K562 (cell line): ENCODE measurements around the gene HEPACAM2. TPM values are rescaled to one million over a fixed set of nuclear protein-coding genes. Genes with fewer than 3 reads are reported as not detected.

Experiments
- CBX8 ChIP-seq: fragments of 200-600 bp; sonication (generic); IDR thresholded peaks from 2 replicates; pipeline ENCODE4 v1.6.1; 2012; ENCODE audit warnings: borderline replicate concordance, mixed run types, low read depth, mild to moderate bottlenecking, moderate library complexity, mixed read lengths, low read length, control low read depth, inconsistent platforms; ENCODE audit not compliant: poor library complexity, severe bottlenecking; ENCODE audit errors: extremely low read depth
- CEBPB ChIP-seq: fragments of 450-650 bp; IDR thresholded peaks from 2 replicates; pipeline ENCODE4 v1.6.1; 2016; ENCODE audit warnings: missing genetic modification characterization, missing compliant biosample characterization
- CHD1 ChIP-seq: fragments of 200-600 bp; sonication (generic); IDR thresholded peaks from one replicate; pipeline ENCODE4 v1.6.1; 2012; ENCODE audit warnings: mild to moderate bottlenecking, moderate library complexity, low read length, inconsistent platforms
- CHD2 ChIP-seq: IDR thresholded peaks from 2 replicates; pipeline ENCODE4 v1.6.1; 2011; ENCODE audit warnings: low read depth, low read length
- COPS2 ChIP-seq: fragments of 450-650 bp; conservative IDR thresholded peaks from 2 replicates; pipeline ENCODE4 v1.6.1; 2016; ENCODE audit warnings: mild to moderate bottlenecking, moderate library complexity
- CXXC5 ChIP-seq: fragments of 250-450 bp; sonication (Bioruptor Pico); IDR thresholded peaks from 2 replicates; pipeline ENCODE4 v1.8.0; 2022; ENCODE audit warnings: inconsistent platforms, mild to moderate bottlenecking, moderate library complexity
- FOSL1 ChIP-seq: fragments of 200-800 bp; sonication (Bioruptor generic); conservative IDR thresholded peaks from 2 replicates; pipeline ENCODE4 v1.6.1; 2016; ENCODE audit warnings: missing genetic modification characterization, missing compliant biosample characterization
- FOXP1 ChIP-seq: sonication (generic); formaldehyde crosslinking; IDR thresholded peaks from 2 replicates; pipeline ENCODE4 v1.8.0; 2022; ENCODE audit warnings: mild to moderate bottlenecking, missing genetic modification reagents
- HNRNPLL ChIP-seq: fragments of 200-400 bp; formaldehyde crosslinking; IDR thresholded peaks from 2 replicates; pipeline ENCODE4 v1.6.1; 2017; ENCODE audit warnings: low read length, low read depth, mild to moderate bottlenecking; ENCODE audit not compliant: poor library complexity, severe bottlenecking
- MTA3 ChIP-seq: fragments of 450-650 bp; formaldehyde crosslinking; IDR thresholded peaks from 2 replicates; pipeline ENCODE4 v1.6.1; 2017; ENCODE audit warnings: mild to moderate bottlenecking, borderline replicate concordance
- NFIX ChIP-seq: fragments of 250-450 bp; sonication (Bioruptor Pico); IDR thresholded peaks from 2 replicates; pipeline ENCODE4 v1.4.0; 2020; ENCODE audit warnings: low read depth, mild to moderate bottlenecking, moderate library complexity
- PCBP1 ChIP-seq: fragments of 200-400 bp; formaldehyde crosslinking; IDR thresholded peaks from 2 replicates; pipeline ENCODE4 v1.6.1; 2018; ENCODE audit warnings: mild to moderate bottlenecking, low read depth, low read length; ENCODE audit not compliant: poor library complexity, severe bottlenecking
- POLR2AphosphoS5 ChIP-seq: IDR thresholded peaks from 2 replicates; pipeline ENCODE4 v1.6.1; 2011; ENCODE audit warnings: mild to moderate bottlenecking, low read depth, low read length, moderate library complexity; ENCODE audit not compliant: control insufficient read depth, insufficient read depth
- PTRF ChIP-seq: fragments of 450-650 bp; IDR thresholded peaks from 2 replicates; pipeline ENCODE4 v1.6.1; 2016; ENCODE audit warnings: mild to moderate bottlenecking, missing genetic modification characterization, missing compliant biosample characterization
- RBM34 ChIP-seq: fragments of 200-400 bp; formaldehyde crosslinking; IDR thresholded peaks from 2 replicates; pipeline ENCODE4 v1.6.1; 2018; ENCODE audit warnings: low read length, borderline replicate concordance; ENCODE audit not compliant: insufficient read depth
- SP2 ChIP-seq: IDR thresholded peaks from 2 replicates; pipeline ENCODE4 v1.6.1; 2011; ENCODE audit warnings: mild to moderate bottlenecking, low read depth, low read length, moderate library complexity; ENCODE audit not compliant: poor library complexity, severe bottlenecking; ENCODE audit errors: extremely low read depth
- TAF9B ChIP-seq: fragments of 450-650 bp; IDR thresholded peaks from 2 replicates; pipeline ENCODE4 v1.6.1; 2018; ENCODE audit warnings: mild to moderate bottlenecking; ENCODE audit not compliant: partially characterized antibody
- TARDBP ChIP-seq: fragments of 450-650 bp; IDR thresholded peaks from 2 replicates; pipeline ENCODE4 v1.6.1; 2016
- TCF7L2 ChIP-seq: fragments of 150-350 bp; IDR thresholded peaks from 2 replicates; pipeline ENCODE4 v1.6.1; 2016; ENCODE audit warnings: low read depth, mild to moderate bottlenecking, low read length, moderate library complexity
- XRCC4 ChIP-seq: IDR thresholded peaks from one replicate; pipeline ENCODE4 v1.6.1; 2011; ENCODE audit not compliant: insufficient read depth, insufficient read length; ENCODE audit errors: extremely low read depth
- ZEB2 ChIP-seq: fragments of 450-650 bp; IDR thresholded peaks from 2 replicates; pipeline ENCODE4 v1.6.1; 2016
- ZNF224 ChIP-seq: sonication (generic); formaldehyde crosslinking; IDR thresholded peaks from 2 replicates; pipeline ENCODE4 v1.8.0; 2022; ENCODE audit warnings: mild to moderate bottlenecking, missing genetic modification reagents
- ZNF3 ChIP-seq: fragments of 250-450 bp; sonication (Bioruptor Pico); IDR thresholded peaks from 2 replicates; pipeline ENCODE4 v1.5.0; 2021; ENCODE audit warnings: mild to moderate bottlenecking, moderate library complexity
- ZNF384 ChIP-seq: IDR thresholded peaks from 2 replicates; pipeline ENCODE4 v1.6.1; 2012; ENCODE audit warnings: low read depth, low read length, improper control_type of control experiment
- ZNF778 ChIP-seq: fragments of 450-650 bp; formaldehyde crosslinking; IDR thresholded peaks from 2 replicates; pipeline ENCODE4 v1.4.0; 2020; ENCODE audit warnings: mild to moderate bottlenecking, moderate library complexity
- polyA plus RNA-seq, 8 experiments: library from polyadenylated mRNA; depleted of rRNA in 4 of 8; stranded (reverse) in 5 of 8; unstranded in 3 of 8; fragments of >200 nt; fragmentation: Nextera tagmentation in 2 of 8; fragmentation: Illumina TruSeq in 1 of 8; extraction: Ambion mirVana in 2 of 8; extraction: Trizol in 1 of 8; gene quantifications; 2 replicates each; pipeline versions ENCODE4 v1.2.1 to v1.2.3, GENCODE V29; 2011 to 2014; ENCODE audit warnings: inconsistent platforms in 1 of 8, missing spikeins in 1 of 8
- total RNA-seq, 7 experiments: library from RNA; depleted of rRNA in 6 of 7; stranded (reverse); fragments of >200 nt in 6 of 7; fragmentation: Illumina TruSeq in 2 of 7; extraction: Trizol in 2 of 7; gene quantifications; 2 replicates each; pipeline versions ENCODE4 v1.2.1 to v1.2.3, GENCODE V29; 2011 to 2021; ENCODE audit warnings: low replicate concordance in 1 of 7
- TF ChIP-seq, protein P1 (sequence below), 2 experiments: fragments of 450-650 bp in 1 of 2; sonication (generic) in 1 of 2; formaldehyde crosslinking; conservative IDR thresholded peaks; 2 replicates each; pipeline versions ENCODE4 v1.4.0 to v1.8.1; 2020 to 2022; ENCODE audit warnings: mild to moderate bottlenecking in 1 of 2, missing genetic modification reagents in 1 of 2
- TF ChIP-seq, protein P2 (sequence below): fragments of 450-650 bp; formaldehyde crosslinking; IDR thresholded peaks from 2 replicates; pipeline ENCODE4 v1.4.0; 2020; ENCODE audit warnings: mild to moderate bottlenecking, mixed read lengths

HEPACAM2 gene
- total and polyA plus RNA-seq, 9 of the 15 experiments (the other 6 are each of a cell fraction or from before 2014, with no cell fraction given), result 2.0 to 6.5 (median 3.9) TPM

DNA sequence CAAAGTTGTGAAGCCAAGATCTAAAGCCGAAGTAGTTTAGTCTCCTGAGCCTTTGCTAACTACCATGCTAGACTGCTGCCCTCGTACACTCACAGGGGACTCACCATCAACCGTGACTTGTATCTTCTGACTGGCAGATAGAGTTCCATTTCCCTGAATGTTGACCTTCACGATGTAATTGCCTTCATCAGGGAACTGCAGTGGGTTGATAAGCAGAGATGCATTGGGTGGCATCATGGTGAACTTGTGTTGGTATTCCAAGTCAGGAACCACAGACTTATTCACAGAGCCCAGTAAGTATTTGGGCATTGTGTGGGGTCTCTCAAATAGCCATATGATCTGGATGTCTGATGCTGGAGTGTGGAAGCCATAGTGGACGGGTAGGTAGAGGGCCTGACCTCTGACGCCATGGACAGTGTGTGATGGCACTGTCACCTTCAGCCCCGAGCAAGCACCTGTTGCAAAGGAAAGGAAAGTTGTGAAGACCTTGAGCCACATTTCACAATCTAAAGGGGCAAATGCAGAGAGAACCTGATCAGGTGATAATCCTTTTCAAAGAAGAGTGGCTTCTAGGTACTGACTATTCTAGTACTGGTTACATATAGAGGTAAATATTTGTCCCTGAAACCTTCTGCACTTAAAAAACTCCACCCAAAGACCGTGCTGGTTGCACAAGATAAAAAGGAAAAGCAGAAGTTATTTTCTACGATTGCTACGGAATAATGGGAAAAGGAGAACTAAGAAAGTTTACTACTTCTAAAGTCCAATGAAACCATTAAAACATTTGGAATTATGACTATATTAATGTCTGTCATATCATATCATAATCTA, 7.1 kb downstream of the HEPACAM2 start (continued):
- TF ChIP-seq CHD1, result no peak
- no peak for TF ChIP-seq ZNF224
- no peak for TF ChIP-seq TAF9B
- no peak for TF ChIP-seq CHD2
- TF ChIP-seq, protein P1, sequence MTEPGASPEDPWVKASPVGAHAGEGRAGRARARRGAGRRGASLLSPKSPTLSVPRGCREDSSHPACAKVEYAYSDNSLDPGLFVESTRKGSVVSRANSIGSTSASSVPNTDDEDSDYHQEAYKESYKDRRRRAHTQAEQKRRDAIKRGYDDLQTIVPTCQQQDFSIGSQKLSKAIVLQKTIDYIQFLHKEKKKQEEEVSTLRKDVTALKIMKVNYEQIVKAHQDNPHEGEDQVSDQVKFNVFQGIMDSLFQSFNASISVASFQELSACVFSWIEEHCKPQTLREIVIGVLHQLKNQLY (CRISPR knock-in tag; conservative IDR thresholded peaks at IDR 0.05), result no peak
- TF ChIP-seq MTA3, result 0 out of 2 replicates have a peak, but pooled peaks have one; percentile 44
- TF ChIP-seq CXXC5, result no peak; the same call in 1 of the 2 replicates
- TF ChIP-seq FOXP1, result no peak
- TF ChIP-seq HNRNPLL, result no peak
- no peak for TF ChIP-seq RBM34
- TF ChIP-seq SP2, result no peak
- no peak for TF ChIP-seq PTRF (tag)
- no peak for TF ChIP-seq NFIX (CRISPR knock-in tag)
- TF ChIP-seq TCF7L2, result no peak
- no peak for TF ChIP-seq ZNF3 (CRISPR knock-in tag)
- TF ChIP-seq XRCC4, result no peak
- no peak for TF ChIP-seq CBX8
- TF ChIP-seq PCBP1, result no peak
- peak; percentile 70 for TF ChIP-seq ZEB2
- no peak for TF ChIP-seq ZNF778
- TF ChIP-seq ZNF384, result no peak
- no peak for TF ChIP-seq FOSL1 (tag)
- no peak for TF ChIP-seq POLR2AphosphoS5
- TF ChIP-seq CEBPB (tag), result peak; percentile 91
- TF ChIP-seq, protein P2, sequence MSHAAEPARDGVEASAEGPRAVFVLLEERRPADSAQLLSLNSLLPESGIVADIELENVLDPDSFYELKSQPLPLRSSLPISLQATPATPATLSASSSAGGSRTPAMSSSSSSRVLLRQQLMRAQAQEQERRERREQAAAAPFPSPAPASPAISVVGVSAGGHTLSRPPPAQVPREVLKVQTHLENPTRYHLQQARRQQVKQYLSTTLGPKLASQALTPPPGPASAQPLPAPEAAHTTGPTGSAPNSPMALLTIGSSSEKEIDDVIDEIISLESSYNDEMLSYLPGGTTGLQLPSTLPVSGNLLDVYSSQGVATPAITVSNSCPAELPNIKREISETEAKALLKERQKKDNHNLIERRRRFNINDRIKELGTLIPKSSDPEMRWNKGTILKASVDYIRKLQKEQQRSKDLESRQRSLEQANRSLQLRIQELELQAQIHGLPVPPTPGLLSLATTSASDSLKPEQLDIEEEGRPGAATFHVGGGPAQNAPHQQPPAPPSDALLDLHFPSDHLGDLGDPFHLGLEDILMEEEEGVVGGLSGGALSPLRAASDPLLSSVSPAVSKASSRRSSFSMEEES, result no peak
- no peak for TF ChIP-seq COPS2
- no peak for TF ChIP-seq TARDBP
- TF ChIP-seq, all 486 proteins: peak for 47
